HepG2 (cell line): Measurements from ENCODE around the gene PARVA. TPM values are rescaled to one million over a fixed set of nuclear protein-coding genes. Genes with fewer than 3 reads are reported as not detected.

Source experiments
- ATAC-seq: fragments of 200-7000 bp; cut with Tn5 transposase; 3 replicates; pipeline ENCODE4 v1.9.1; 2020; ENCODE audit warnings: mild to moderate bottlenecking, moderate library complexity
- BruUV-seq: library from RNA; stranded (reverse); fragments of 400-500 nt; replicated peaks from 2 replicates; lab custom pipeline; 2021; lab: Mats Ljungman, UMichigan
- CTCF ChIA-PET: fragments of 300-600 bp; formaldehyde crosslinking; extraction: SDS; loops from one replicate; lab custom pipeline; 2021; ENCODE audit warnings: low total read pairs, inconsistent platforms, low intra/inter-chr PET ratio; lab: Yijun Ruan, JAX
- POLR2A ChIA-PET: fragments of 350-600 bp; sonication (Branson Sonifier 250); formaldehyde crosslinking; loops from one replicate; lab custom pipeline; 2020; ENCODE audit warnings: antibody characterized with exemption, inconsistent platforms; lab: Yijun Ruan, JAX
- DNase-seq: peaks from one replicate; pipeline ENCODE4 v3.0.0-alpha.2; 2015; ENCODE audit warnings: low spot score
- FAIRE-seq: peaks from 3 replicates; lab custom pipeline; 2011; peaks lifted over from hg19 to GRCh38; lab: Jason Lieb, UNC
- H2AFZ ChIP-seq: one replicate; pipeline ENCODE4 v1.6.1; 2011; ENCODE audit warnings: low read length, inconsistent platforms
- H3K27ac ChIP-seq: fragments of 300-600 bp; 3 replicates; pipeline ENCODE4 v1.8.0; 2011; ENCODE audit warnings: mixed run types, mild to moderate bottlenecking, mixed read lengths, low read length, inconsistent platforms; ENCODE audit not compliant: insufficient read depth; ENCODE audit errors: extremely low read length
- H3K27me3 ChIP-seq, 2 experiments: fragments of 200-600 bp in 1 of 2; 2 replicates in 1 of 2; 3 replicates in 1 of 2; pipeline versions ENCODE4 v1.6.0 to v1.8.0; 2011; ENCODE audit warnings: low read length in 2 of 2, mild to moderate bottlenecking in 2 of 2, moderate library complexity in 2 of 2, inconsistent platforms in 1 of 2; ENCODE audit not compliant: insufficient read depth in 2 of 2, control insufficient read depth in 1 of 2
- H3K36me3 ChIP-seq, 2 experiments: fragments of 200-600 bp in 1 of 2; replicated peaks in 1 of 2; 2 replicates in 1 of 2; 3 replicates in 1 of 2; pipeline versions ENCODE4 v1.5.1 to v1.8.0; 2011; ENCODE audit warnings: low read length in 2 of 2, inconsistent platforms in 1 of 2; ENCODE audit not compliant: insufficient read depth in 2 of 2, control insufficient read depth in 1 of 2
- H3K4me1 ChIP-seq: 2 replicates; pipeline ENCODE4 v1.5.1; 2012; ENCODE audit warnings: low read length, inconsistent platforms; ENCODE audit not compliant: insufficient read depth
- H3K4me2 ChIP-seq: 2 replicates; pipeline ENCODE4 v1.6.0; 2011; ENCODE audit warnings: low read depth, low read length, inconsistent platforms
- H3K4me3 ChIP-seq, 3 experiments: fragments of 200-600 bp in 1 of 3; sonication (generic), shearing (Covaris generic) in 1 of 3; replicated peaks in 1 of 3; 2 replicates each; pipeline ENCODE4 v1.5.1; 2011 to 2016; ENCODE audit warnings: low read length in 3 of 3, inconsistent platforms in 2 of 3, low read depth in 2 of 3, mild to moderate bottlenecking in 2 of 3, control low read depth in 1 of 3, mixed read lengths in 1 of 3; ENCODE audit not compliant: insufficient read depth in 1 of 3
- H3K79me2 ChIP-seq: one replicate; pipeline ENCODE4 v1.6.1; 2011; ENCODE audit warnings: low read length, inconsistent platforms; ENCODE audit not compliant: insufficient read depth
- H3K9ac ChIP-seq: 2 replicates; pipeline ENCODE4 v1.6.0; 2011; ENCODE audit warnings: mild to moderate bottlenecking, low read depth, low read length, inconsistent platforms; ENCODE audit not compliant: insufficient read depth
- H3K9me3 ChIP-seq: 2 replicates; pipeline ENCODE4 v1.5.1; 2012; ENCODE audit warnings: mild to moderate bottlenecking, low read length
- H4K20me1 ChIP-seq: 2 replicates; pipeline ENCODE4 v1.6.0; 2011; ENCODE audit warnings: inconsistent platforms, mild to moderate bottlenecking, low read length, moderate library complexity; ENCODE audit not compliant: insufficient read depth
- DBP ChIP-seq: sonication (generic); formaldehyde crosslinking; IDR thresholded peaks from 2 replicates; pipeline ENCODE4 v1.4.0; 2020; ENCODE audit warnings: missing genetic modification reagents; ENCODE audit errors: not compliant biosample characterization
- FOXA3 ChIP-seq: IDR thresholded peaks from 2 replicates; pipeline ENCODE4 v1.6.1; 2016; ENCODE audit warnings: missing genetic modification reagents, missing compliant biosample characterization
- KLF12 ChIP-seq: sonication (generic); formaldehyde crosslinking; IDR thresholded peaks from 2 replicates; pipeline ENCODE4 v1.4.0; 2020; ENCODE audit warnings: missing genetic modification reagents, borderline replicate concordance
- MTA3 ChIP-seq: sonication (generic); formaldehyde crosslinking; IDR thresholded peaks from 2 replicates; pipeline ENCODE4 v1.4.0; 2020; ENCODE audit warnings: missing genetic modification reagents
- SKIL ChIP-seq: sonication (generic); formaldehyde crosslinking; IDR thresholded peaks from 2 replicates; pipeline ENCODE4 v1.8.0; 2022; ENCODE audit warnings: missing genetic modification reagents, mild to moderate bottlenecking, moderate library complexity, borderline replicate concordance
- TAF15 ChIP-seq: fragments of 200-400 bp; formaldehyde crosslinking; IDR thresholded peaks from one replicate; pipeline ENCODE4 v1.6.1; 2018; ENCODE audit warnings: mild to moderate bottlenecking, low read depth, low read length; ENCODE audit not compliant: poor library complexity, severe bottlenecking
- THRA ChIP-seq: sonication (generic); formaldehyde crosslinking; IDR thresholded peaks from 2 replicates; pipeline ENCODE4 v1.4.0; 2020; ENCODE audit warnings: missing genetic modification reagents, borderline replicate concordance
- ZFP36L1 ChIP-seq: sonication (generic); formaldehyde crosslinking; IDR thresholded peaks from 2 replicates; pipeline ENCODE4 v1.8.0; 2022; ENCODE audit warnings: mild to moderate bottlenecking, missing genetic modification reagents, moderate library complexity
- ZFP37 ChIP-seq: sonication (generic); formaldehyde crosslinking; IDR thresholded peaks from 2 replicates; pipeline ENCODE4 v1.4.0; 2020; ENCODE audit warnings: missing genetic modification reagents, borderline replicate concordance
- ZNF256 ChIP-seq: sonication (generic); formaldehyde crosslinking; conservative IDR thresholded peaks from 2 replicates; pipeline ENCODE4 v1.4.0; 2020; ENCODE audit warnings: missing genetic modification reagents
- ZNF333 ChIP-seq: sonication (generic); formaldehyde crosslinking; IDR thresholded peaks from 2 replicates; pipeline ENCODE4 v1.4.0; 2020; ENCODE audit warnings: mild to moderate bottlenecking, missing genetic modification reagents, borderline replicate concordance
- ZNF784 ChIP-seq: sonication (generic); formaldehyde crosslinking; IDR thresholded peaks from 2 replicates; pipeline ENCODE4 v1.5.1; 2020; ENCODE audit warnings: missing genetic modification reagents, mild to moderate bottlenecking, borderline replicate concordance
- WGBS: methylation state at CpG from one replicate; pipeline ENCODE4 v1.1.6; 2017; ENCODE audit warnings: low lambda C conversion rate; 5-methylcytosine and 5-hydroxymethylcytosine counted together
- in situ Hi-C: cut with HindIII; loops from 2 replicates; pipeline ENCODE4 v1.10.0; 2017; ENCODE audit warnings: low pct_unique_long_range_greater_than_20kb; ENCODE audit not compliant: extremely low pct_ligation_motif_present
- intact Hi-C: fragments of 100-400 bp; cut with micrococcal nuclease; formaldehyde crosslinking; loops from one replicate; pipeline ENCODE4 v1.10.0; 2022; ENCODE audit not compliant: unreplicated experiment
- polyA plus RNA-seq, 8 experiments: library from polyadenylated mRNA; depleted of rRNA in 3 of 8; stranded (reverse) in 7 of 8; unstranded in 1 of 8; fragments of >200 nt; fragmentation: Illumina TruSeq in 4 of 8; extraction: Trizol in 4 of 8; gene quantifications; 2 replicates each; pipeline versions ENCODE4 v1.2.1 to v1.2.3, GENCODE V29; 2011 to 2016; ENCODE audit warnings: low read depth in 4 of 8, missing spikeins in 1 of 8, mixed read lengths in 1 of 8; ENCODE audit not compliant: insufficient read depth in 1 of 8
- total RNA-seq, 5 experiments: library from RNA; depleted of rRNA; stranded (reverse); fragments of >200 nt; fragmentation: Illumina TruSeq; extraction: Trizol; gene quantifications; 2 replicates each; pipeline ENCODE4 v1.2.3, GENCODE V29; 2016; ENCODE audit warnings: low read depth in 1 of 5

PARVA gene
- total and polyA plus RNA-seq, 2 of the 13 experiments (the other 11 are each of a cell fraction or from before 2014, with no cell fraction given): 5.9 to 9.1 TPM

- DNase-seq (no peak), ATAC-seq (no peak), FAIRE-seq (no peak)
- H3K4me2 ChIP-seq: no peak overlapping the region
- no peak overlapping the region for H2AFZ ChIP-seq
- no peaks in the 10 kb centered on the region for H4K20me1 ChIP-seq
- no peak overlapping the region for H3K9ac ChIP-seq
- no peak for TF ChIP-seq ZNF333 (CRISPR knock-in tag)
- H3K79me2 ChIP-seq: no peaks in the 10 kb centered on the region
- BruUV-seq: no TSS peak
- no peaks in the 10 kb centered on the region for H3K36me3 ChIP-seq
- H3K4me3 ChIP-seq: no peak overlapping the region
- H3K4me1 ChIP-seq: peaks cover 14% of the 10 kb centered on the region
- H3K27ac ChIP-seq: no peak overlapping the region
- intact Hi-C loops (no loop called here), in situ Hi-C loops (no loop called here)
- H3K9me3 ChIP-seq: no peaks in the 10 kb centered on the region
- 61% methylated on average over 12 of the region's 13 CpGs for WGBS
- H3K27me3 ChIP-seq: peaks cover 0 to 7% of the 10 kb centered on the region in 2 experiments; a peak in 1 of 5 replicates
- POLR2A ChIA-PET: no interaction called here
- CTCF ChIA-PET: no interaction called here
Observed at GRCh38 chr11:12544986-12545775, 167.8 kb downstream of the PARVA start.

- FAIRE-seq (no peak), DNase-seq (no peak), ATAC-seq (no peak)
- WGBS: 8% methylated on average over 8 of the region's 8 CpGs
- no peak overlapping the region for H2AFZ ChIP-seq
- H3K4me2 ChIP-seq: no peak overlapping the region
- in situ Hi-C loops (no loop called here), intact Hi-C loops (no loop called here)
- H3K27ac ChIP-seq: no peak overlapping the region
- H3K9ac ChIP-seq: no peak overlapping the region
- CTCF ChIA-PET: no interaction called here
- H3K36me3 ChIP-seq: no peaks in the 10 kb centered on the region
- H3K27me3 ChIP-seq: peaks cover 0 to 7% of the 10 kb centered on the region in 2 experiments; a peak in 1 of 5 replicates
- no peaks in the 10 kb centered on the region for H3K79me2 ChIP-seq
- BruUV-seq: no TSS peak
- POLR2A ChIA-PET: no interaction called here
- H3K4me1 ChIP-seq: peaks cover 14% of the 10 kb centered on the region
- no peaks in the 10 kb centered on the region for H3K9me3 ChIP-seq
- H3K4me3 ChIP-seq: no peak overlapping the region
- H4K20me1 ChIP-seq: no peaks in the 10 kb centered on the region
- TF ChIP-seq FOXA3 (CRISPR knock-in tag) (no peak), ZFP36L1 (CRISPR knock-in tag) (no peak), ZFP37 (no peak), KLF12 (CRISPR knock-in tag) (no peak), ZNF256 (CRISPR knock-in tag) (no peak), TAF15 (no peak), MTA3 (CRISPR knock-in tag) (no peak), DBP (CRISPR knock-in tag) (no peak), ZNF784 (CRISPR knock-in tag) (no peak), SKIL (no peak), THRA (CRISPR knock-in tag) (no peak)
Observed at GRCh38 chr11:12546122-12546521, 168.8 kb downstream of the PARVA start.
